SJCRH30 (cell line): ENCODE data around the gene PAN2. TPM values are rescaled to one million over a fixed set of nuclear protein-coding genes. Genes with fewer than 3 reads are reported as not detected.
"Not testable (repeated sequence)": the region's sequence is repeated elsewhere in the genome, so short reads cannot be mapped to it uniquely, and the experiment has no call there.

ENCODE experiments used
- DNase-seq, 2 experiments: peaks; one replicate each; pipeline ENCODE4 v3.0.0-alpha.2; 2015 to 2020
- H3K27ac ChIP-seq: fragments of 250-450 bp; sonication (Bioruptor Pico); 2 replicates; pipeline ENCODE4 v1.5.1; 2020; ENCODE audit warnings: mild to moderate bottlenecking, moderate library complexity
- H3K27me3 ChIP-seq: fragments of 250-450 bp; sonication (Bioruptor Pico); 2 replicates; pipeline ENCODE4 v1.5.1; 2020; ENCODE audit warnings: mild to moderate bottlenecking, moderate library complexity
- H3K36me3 ChIP-seq: fragments of 250-450 bp; sonication (Bioruptor Pico); 2 replicates; pipeline ENCODE4 v1.5.1; 2020; ENCODE audit warnings: mild to moderate bottlenecking, moderate library complexity
- H3K4me1 ChIP-seq: fragments of 250-450 bp; sonication (Bioruptor Pico); 2 replicates; pipeline ENCODE4 v1.5.1; 2020; ENCODE audit warnings: mild to moderate bottlenecking, moderate library complexity
- H3K4me3 ChIP-seq: fragments of 250-450 bp; sonication (Bioruptor Pico); 2 replicates; pipeline ENCODE4 v1.5.1; 2020; ENCODE audit warnings: mild to moderate bottlenecking, moderate library complexity
- H3K9me3 ChIP-seq: fragments of 250-450 bp; sonication (Bioruptor Pico); replicated peaks from 2 replicates; pipeline ENCODE4 v1.5.1; 2020; ENCODE audit warnings: mild to moderate bottlenecking, moderate library complexity
- total RNA-seq: library from RNA; depleted of rRNA; stranded (reverse); fragments of >200 nt; shearing (Covaris generic); gene quantifications from 2 replicates; pipeline ENCODE4 v1.2.3, GENCODE V29; 2014; rRNA removed

PAN2 gene
- total RNA-seq, 1 experiment from 2014 or later, result 27.9 TPM

- no peak overlapping the region for H3K27ac ChIP-seq
- no peaks in the 10 kb centered on the region for H3K27me3 ChIP-seq
- DNase-seq, result no peak
- H3K9me3 ChIP-seq, result no peaks in the 10 kb centered on the region
- peaks cover 83% of the 10 kb centered on the region for H3K36me3 ChIP-seq
- no peak overlapping the region for H3K4me3 ChIP-seq
- no peaks in the 10 kb centered on the region for H3K4me1 ChIP-seq
Measured at GRCh38 chr12:56282030-56282429, 51.8 kb downstream of the PAN2 start.

GRCh38 chr12:56280849-56281248 lies 53.0 kb downstream of the PAN2 start:
- no peak overlapping the region for H3K4me3 ChIP-seq
- no peaks in the 10 kb centered on the region for H3K4me1 ChIP-seq
- no peaks in the 10 kb centered on the region for H3K27me3 ChIP-seq
- no peak for DNase-seq
- no peak overlapping the region for H3K27ac ChIP-seq
- no peaks in the 10 kb centered on the region for H3K9me3 ChIP-seq
- H3K36me3 ChIP-seq, result peaks cover 81% of the 10 kb centered on the region

GRCh38 chr12:56278905-56279304 lies 54.9 kb downstream of the PAN2 start:
- Histone ChIP-seq H3K27ac (no peak overlapping the region), H3K36me3 (peaks cover 83% of the 10 kb centered on the region), H3K9me3 (no peaks in the 10 kb centered on the region), H3K4me3 (no peak overlapping the region), H3K27me3 (no peaks in the 10 kb centered on the region), H3K4me1 (no peaks in the 10 kb centered on the region)
- no peak for DNase-seq

- H3K4me3 ChIP-seq, result no peak overlapping the region
- H3K27me3 ChIP-seq, result no peaks in the 10 kb centered on the region
- peaks cover 76% of the 10 kb centered on the region for H3K36me3 ChIP-seq
- no peaks in the 10 kb centered on the region for H3K9me3 ChIP-seq
- H3K27ac ChIP-seq, result no peak overlapping the region
- no peaks in the 10 kb centered on the region for H3K4me1 ChIP-seq
- no peak for DNase-seq
Measured at GRCh38 chr12:56274299-56274698, 59.5 kb downstream of the PAN2 start.

- H3K27me3 ChIP-seq, H3K9me3 ChIP-seq, H3K4me1 ChIP-seq, H3K27ac ChIP-seq, DNase-seq, H3K4me3 ChIP-seq: not testable (repeated sequence)
- H3K36me3 ChIP-seq, result peaks cover 60% of the 10 kb centered on the region
Measured at GRCh38 chr12:56272468-56272867, 61.3 kb downstream of the PAN2 start.

GRCh38 chr12:56271031-56271430 lies 62.8 kb downstream of the PAN2 start:
- no peaks in the 10 kb centered on the region for H3K27me3 ChIP-seq
- H3K9me3 ChIP-seq, result no peaks in the 10 kb centered on the region
- no peaks in the 10 kb centered on the region; the same call in 1 of the 2 replicates for H3K4me1 ChIP-seq
- DNase-seq, result no peak
- peaks cover 51% of the 10 kb centered on the region for H3K36me3 ChIP-seq
- no peak overlapping the region for H3K4me3 ChIP-seq
- H3K27ac ChIP-seq, result no peak overlapping the region

- no peak overlapping the region for H3K27ac ChIP-seq
- no peaks in the 10 kb centered on the region; the same call in 1 of the 2 replicates for H3K4me1 ChIP-seq
- H3K36me3 ChIP-seq, result peaks cover 25% of the 10 kb centered on the region
- H3K27me3 ChIP-seq, result no peaks in the 10 kb centered on the region
- H3K9me3 ChIP-seq, result no peaks in the 10 kb centered on the region
- DNase-seq, result no peak
- H3K4me3 ChIP-seq, result peak overlapping the region; percentile 68
Measured at GRCh38 chr12:56267443-56268071, 66.2 kb downstream of the PAN2 start.

GRCh38 chr12:56266693-56267442 lies 66.9 kb downstream of the PAN2 start, which contains the start of gene COQ10A:
TSS of gene COQ10A (plus strand) at chr12:56266942. CDS start at chr12:56267119, 177 bp downstream.
- peaks cover 22% of the 10 kb centered on the region for H3K36me3 ChIP-seq
- no peaks in the 10 kb centered on the region for H3K9me3 ChIP-seq
- peak within 1 kb of the TSS; percentile 42; the same call in 1 of the 2 replicates for H3K27ac ChIP-seq
- peaks cover 3% of the 10 kb centered on the region; the same call in 1 of the 2 replicates for H3K4me1 ChIP-seq
- peak within 1 kb of the TSS; percentile 68 for H3K4me3 ChIP-seq
- peak; percentile 85 to 89 for DNase-seq
- no peaks in the 10 kb centered on the region for H3K27me3 ChIP-seq

Other genes with a start within 250 kb of the PAN2 start
- gene PA2G4, start 229.4 kb downstream of the PAN2 start, total RNA-seq, result 342 and 348 TPM in 2 replicates
- 5,544 and 5,661 TPM in 2 replicates for gene RPL41, start 217.4 kb downstream of the PAN2 start, total RNA-seq
- 5.5 and 5.8 TPM in 2 replicates for gene ZC3H10, start 215.7 kb downstream of the PAN2 start, total RNA-seq
- gene ESYT1, start 205.7 kb downstream of the PAN2 start, total RNA-seq, result 86.7 and 92.9 TPM in 2 replicates
- 199 and 208 TPM in 2 replicates for gene MYL6B, start 181.4 kb downstream of the PAN2 start, total RNA-seq
- gene MYL6, start 175.6 kb downstream of the PAN2 start, total RNA-seq, result 564 and 633 TPM in 2 replicates
- 57.3 and 60.9 TPM in 2 replicates for gene SMARCC2, start 144.5 kb downstream of the PAN2 start, total RNA-seq
- gene RNF41, start 112.1 kb downstream of the PAN2 start, total RNA-seq, result 24.3 and 25.7 TPM in 2 replicates
- 43.2 and 46.5 TPM in 2 replicates for gene NABP2, start 109.7 kb downstream of the PAN2 start, total RNA-seq
- not detected in 2 replicates for gene SLC39A5, start 103.9 kb downstream of the PAN2 start, total RNA-seq
- 12.0 and 12.5 TPM in 2 replicates for gene ANKRD52, start 75.6 kb downstream of the PAN2 start, total RNA-seq
- gene COQ10A, start 67.1 kb downstream of the PAN2 start, total RNA-seq, result 13.8 and 14.4 TPM in 2 replicates
- 183 and 185 TPM in 2 replicates for gene CS, start 33.7 kb downstream of the PAN2 start, total RNA-seq
- 75.2 and 80.9 TPM in 2 replicates for gene CNPY2, start 18.0 kb downstream of the PAN2 start, total RNA-seq
- 0.41 TPM in 1 of 2 replicates, not detected in the other for gene IL23A, start 4.9 kb upstream of the PAN2 start, total RNA-seq
- 38.8 and 44.0 TPM in 2 replicates for gene STAT2, start 26.1 kb upstream of the PAN2 start, total RNA-seq
- not detected in 2 replicates for gene APOF, start 28.9 kb upstream of the PAN2 start, total RNA-seq
- 32.3 and 36.2 TPM in 2 replicates for gene TIMELESS, start 115.4 kb upstream of the PAN2 start, total RNA-seq
- not detected in 2 replicates for gene MIP, start 120.7 kb upstream of the PAN2 start, total RNA-seq
- 3.0 and 3.7 TPM in 2 replicates for gene SPRYD4, start 134.6 kb upstream of the PAN2 start, total RNA-seq
- not detected in 2 replicates for gene GLS2, start 154.2 kb upstream of the PAN2 start, total RNA-seq
- 9.3 and 9.4 TPM in 2 replicates for gene RBMS2, start 187.8 kb upstream of the PAN2 start, total RNA-seq